Nephron (organoid): Measurements from ENCODE around the gene SCPEP1.

Experiments
- H3K27ac Mint-ChIP-seq, 3 experiments: 2 replicates each; pipeline ENCODE4 v1.8.0; 2020; ENCODE audit warnings: mixed read lengths in 3 of 3, mild to moderate bottlenecking in 2 of 3, moderate library complexity in 1 of 3
- H3K27me3 Mint-ChIP-seq: 2 replicates; pipeline ENCODE4 v1.8.0; 2021; ENCODE audit warnings: low read depth, mild to moderate bottlenecking, moderate library complexity, mixed read lengths
- H3K36me3 Mint-ChIP-seq: 2 replicates; pipeline ENCODE4 v1.8.0; 2020; ENCODE audit warnings: low read depth, mixed read lengths
- H3K4me1 Mint-ChIP-seq: 2 replicates; pipeline ENCODE4 v1.8.0; 2020; ENCODE audit warnings: mixed read lengths
- H3K4me3 Mint-ChIP-seq, 3 experiments: 2 replicates each; pipeline ENCODE4 v1.8.0; 2020; ENCODE audit warnings: mild to moderate bottlenecking in 3 of 3, mixed read lengths in 3 of 3, moderate library complexity in 2 of 3
- H3K9me3 Mint-ChIP-seq: 2 replicates; pipeline ENCODE4 v1.8.0; 2020; ENCODE audit warnings: mixed read lengths
- TF ChIP-seq, protein P1 (sequence below), 3 experiments: fragments of 200-600 bp; sonication (generic); IDR thresholded peaks; one replicate each; pipeline ENCODE4 v1.5.0; 2021; ENCODE audit warnings: antibody characterized with exemption in 3 of 3; ENCODE audit not compliant: unreplicated experiment in 3 of 3

The SCPEP1 gene

DNA sequence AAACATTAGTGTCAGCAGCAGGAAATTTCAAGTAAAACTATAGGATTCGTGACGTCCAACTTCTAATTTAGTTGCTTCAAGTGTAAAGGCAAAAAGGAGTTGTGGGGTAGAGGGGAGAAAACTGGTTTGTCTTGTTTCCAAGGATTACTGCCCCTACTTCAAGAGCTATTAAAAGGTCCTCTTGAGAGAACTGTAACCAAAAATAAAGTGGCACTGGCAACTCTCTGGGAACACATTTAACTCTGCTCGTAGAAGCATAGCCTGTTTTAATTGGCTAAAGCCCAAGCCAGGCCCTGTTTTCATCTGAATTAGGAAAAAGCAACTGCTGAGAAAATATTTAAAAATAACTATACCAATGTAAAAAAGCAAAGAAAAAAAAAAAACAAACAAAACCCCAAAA, 55.4 kb downstream of the SCPEP1 start:
- H3K9me3 Mint-ChIP-seq = peaks cover 8% of the 10 kb centered on the region
- peaks cover 3% of the 10 kb centered on the region for H3K36me3 Mint-ChIP-seq
- H3K4me1 Mint-ChIP-seq = peaks cover 18% of the 10 kb centered on the region
- H3K4me3 Mint-ChIP-seq = no peak overlapping the region
- H3K27ac Mint-ChIP-seq = peak overlapping the region; percentile 56 to 80 (median 78)
- H3K27me3 Mint-ChIP-seq = peaks cover 14% of the 10 kb centered on the region
- TF ChIP-seq, protein P1, sequence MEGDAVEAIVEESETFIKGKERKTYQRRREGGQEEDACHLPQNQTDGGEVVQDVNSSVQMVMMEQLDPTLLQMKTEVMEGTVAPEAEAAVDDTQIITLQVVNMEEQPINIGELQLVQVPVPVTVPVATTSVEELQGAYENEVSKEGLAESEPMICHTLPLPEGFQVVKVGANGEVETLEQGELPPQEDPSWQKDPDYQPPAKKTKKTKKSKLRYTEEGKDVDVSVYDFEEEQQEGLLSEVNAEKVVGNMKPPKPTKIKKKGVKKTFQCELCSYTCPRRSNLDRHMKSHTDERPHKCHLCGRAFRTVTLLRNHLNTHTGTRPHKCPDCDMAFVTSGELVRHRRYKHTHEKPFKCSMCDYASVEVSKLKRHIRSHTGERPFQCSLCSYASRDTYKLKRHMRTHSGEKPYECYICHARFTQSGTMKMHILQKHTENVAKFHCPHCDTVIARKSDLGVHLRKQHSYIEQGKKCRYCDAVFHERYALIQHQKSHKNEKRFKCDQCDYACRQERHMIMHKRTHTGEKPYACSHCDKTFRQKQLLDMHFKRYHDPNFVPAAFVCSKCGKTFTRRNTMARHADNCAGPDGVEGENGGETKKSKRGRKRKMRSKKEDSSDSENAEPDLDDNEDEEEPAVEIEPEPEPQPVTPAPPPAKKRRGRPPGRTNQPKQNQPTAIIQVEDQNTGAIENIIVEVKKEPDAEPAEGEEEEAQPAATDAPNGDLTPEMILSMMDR (IDR thresholded peaks at IDR 0.05; ENCODE audit: unreplicated experiment in 3 of 3) = no peak

DNA sequence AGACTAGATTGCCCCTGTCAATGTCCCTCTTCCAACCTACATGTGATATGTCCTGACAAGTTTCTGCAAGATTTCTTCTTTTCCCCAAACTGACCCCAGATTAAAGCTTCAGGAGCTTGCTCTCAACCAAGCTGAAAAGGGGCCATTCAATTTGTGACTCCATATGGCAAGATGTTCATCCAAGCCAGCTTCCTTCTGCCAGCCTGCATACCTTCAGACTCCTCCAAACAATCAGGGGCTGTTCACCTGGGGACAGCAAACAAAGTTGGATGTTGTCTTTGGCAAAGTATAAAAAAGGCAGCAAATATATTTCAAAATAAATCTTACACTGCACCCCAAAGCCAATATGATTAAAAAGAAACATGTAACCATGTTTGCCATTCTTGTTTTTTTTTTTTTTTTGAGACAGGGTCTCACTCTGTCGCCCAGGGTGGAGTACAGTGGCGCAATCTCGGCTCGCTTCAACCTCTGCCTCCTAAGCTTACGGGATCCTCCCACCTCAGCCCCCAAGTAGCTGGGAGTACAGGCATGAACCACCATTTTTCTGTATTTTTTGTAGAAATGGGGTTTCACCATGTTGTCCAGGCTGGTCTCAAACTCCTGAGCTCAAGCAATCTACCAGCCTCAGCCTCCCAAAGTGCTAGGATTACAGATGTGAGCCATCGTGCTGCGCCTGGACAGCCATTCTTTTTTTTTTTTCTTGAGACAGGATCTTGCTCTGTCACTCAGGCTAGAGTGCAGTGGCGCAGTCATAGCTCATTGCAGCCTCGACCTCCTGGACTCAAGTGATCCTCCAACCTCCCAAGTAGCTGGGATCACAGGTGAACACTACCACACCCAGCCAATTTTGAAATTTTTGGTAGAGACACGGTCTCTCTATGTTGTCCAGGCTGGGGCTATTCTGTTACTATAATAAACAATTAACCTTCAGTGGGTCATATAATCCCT, 57.1 kb downstream of the SCPEP1 start:
- no peaks in the 10 kb centered on the region for H3K36me3 Mint-ChIP-seq
- H3K4me3 Mint-ChIP-seq = no peak overlapping the region
- TF ChIP-seq, protein P1 (IDR thresholded peaks at IDR 0.05; ENCODE audit: unreplicated experiment in 3 of 3) = no peak
- peaks cover 22% of the 10 kb centered on the region for H3K27me3 Mint-ChIP-seq
- H3K27ac Mint-ChIP-seq = peak overlapping the region in 1 of 3 experiments; percentile 70
- no peaks in the 10 kb centered on the region for H3K9me3 Mint-ChIP-seq
- H3K4me1 Mint-ChIP-seq = peaks cover 18% of the 10 kb centered on the region

DNA sequence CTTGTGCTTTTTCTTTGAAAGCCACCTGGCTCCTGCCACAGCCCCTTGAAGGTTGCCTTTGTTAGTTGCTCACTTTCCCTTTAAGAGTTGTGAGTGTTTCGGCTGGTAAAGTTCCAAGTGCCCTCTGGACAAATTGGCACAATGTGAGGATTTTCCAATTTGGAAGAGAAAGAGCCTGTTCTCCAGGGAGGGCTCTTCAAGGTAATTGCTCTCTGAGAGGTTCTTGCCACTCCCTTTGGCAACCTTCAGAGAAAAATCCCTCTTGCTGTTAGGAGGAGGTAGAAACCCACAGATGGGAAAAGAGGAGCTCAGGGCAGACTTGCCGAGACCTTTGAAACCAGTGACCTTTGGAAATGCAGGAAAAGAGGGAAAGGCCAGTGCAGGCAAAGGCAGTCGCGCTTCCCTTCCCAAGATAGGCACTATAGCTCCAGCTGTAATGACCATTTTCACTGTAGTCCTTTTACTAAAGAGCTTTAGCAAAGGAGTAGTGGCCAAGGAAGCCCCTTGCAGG, 58.1 kb downstream of the SCPEP1 start:
- Mint-ChIP-seq H3K4me3 (no peak overlapping the region), H3K27ac (peak overlapping the region; percentile 14 to 70 (median 41)), H3K27me3 (peaks cover 22% of the 10 kb centered on the region), H3K9me3 (no peaks in the 10 kb centered on the region), H3K36me3 (no peaks in the 10 kb centered on the region), H3K4me1 (peaks cover 18% of the 10 kb centered on the region)
- TF ChIP-seq, protein P1 (IDR thresholded peaks at IDR 0.05; ENCODE audit: unreplicated experiment in 3 of 3) = no peak

DNA sequence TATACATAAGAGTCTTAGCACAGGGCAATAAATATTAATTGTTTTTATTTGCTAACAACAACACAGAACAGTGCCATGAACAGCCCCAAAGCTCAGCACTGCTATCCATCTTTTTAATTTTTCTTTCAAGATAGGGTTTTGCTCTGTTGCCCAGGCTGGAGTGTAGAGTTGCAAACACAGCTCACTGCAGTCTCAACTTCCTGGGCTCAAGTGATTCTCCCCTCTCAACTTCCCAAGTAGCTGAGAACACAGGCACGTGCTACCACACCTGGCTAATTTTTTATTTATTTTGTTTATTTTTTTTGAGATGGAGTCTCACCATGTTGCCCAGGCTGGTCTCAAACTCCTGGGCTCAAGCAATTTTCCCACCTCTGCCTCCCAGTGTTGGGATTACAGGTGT, 59.5 kb downstream of the SCPEP1 start:
- Mint-ChIP-seq H3K27me3 (peaks cover 28% of the 10 kb centered on the region), H3K9me3 (no peaks in the 10 kb centered on the region)

DNA sequence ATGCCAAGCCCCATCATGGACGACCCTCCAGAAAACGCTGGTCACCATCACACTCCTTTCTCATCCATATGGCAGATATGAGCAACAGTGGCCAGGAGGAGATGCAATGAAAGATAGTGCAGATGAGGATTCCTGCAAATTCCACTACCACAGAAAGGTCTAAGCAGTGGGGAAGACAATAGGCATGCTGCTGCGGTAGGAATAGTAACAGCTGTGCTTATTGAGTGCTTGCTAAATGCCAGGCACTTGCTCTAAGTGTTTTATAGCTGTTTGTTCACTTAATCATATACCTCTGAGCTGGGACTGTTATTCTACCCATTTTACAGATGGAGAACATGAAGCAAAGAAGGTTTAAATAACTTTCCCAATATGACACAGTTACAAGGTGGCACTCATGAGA, 60.6 kb downstream of the SCPEP1 start:
- H3K27ac Mint-ChIP-seq = no peak overlapping the region
- no peak overlapping the region for H3K4me3 Mint-ChIP-seq
- H3K9me3 Mint-ChIP-seq = no peaks in the 10 kb centered on the region
- H3K36me3 Mint-ChIP-seq = no peaks in the 10 kb centered on the region
- TF ChIP-seq, protein P1 (IDR thresholded peaks at IDR 0.05; ENCODE audit: unreplicated experiment in 3 of 3) = no peak
- peaks cover 32% of the 10 kb centered on the region for H3K27me3 Mint-ChIP-seq
- H3K4me1 Mint-ChIP-seq = peaks cover 12% of the 10 kb centered on the region

More for the DNA sequence above, 59.5 kb downstream of the SCPEP1 start:
- Mint-ChIP-seq H3K4me3 (no peak overlapping the region), H3K27ac (no peak overlapping the region), H3K4me1 (peaks cover 18% of the 10 kb centered on the region), H3K36me3 (no peaks in the 10 kb centered on the region)
- TF ChIP-seq, protein P1 (IDR thresholded peaks at IDR 0.05; ENCODE audit: unreplicated experiment in 3 of 3) = no peak
